ENCODE data around the gene FKBP4. TPM values are rescaled to one million over a fixed set of nuclear protein-coding genes. Genes with fewer than 3 reads are reported as not detected.

The FKBP4 gene
- total and polyA plus RNA-seq, 4 donors, result 18.2 to 50.2 (median 33.4) TPM

DNA sequence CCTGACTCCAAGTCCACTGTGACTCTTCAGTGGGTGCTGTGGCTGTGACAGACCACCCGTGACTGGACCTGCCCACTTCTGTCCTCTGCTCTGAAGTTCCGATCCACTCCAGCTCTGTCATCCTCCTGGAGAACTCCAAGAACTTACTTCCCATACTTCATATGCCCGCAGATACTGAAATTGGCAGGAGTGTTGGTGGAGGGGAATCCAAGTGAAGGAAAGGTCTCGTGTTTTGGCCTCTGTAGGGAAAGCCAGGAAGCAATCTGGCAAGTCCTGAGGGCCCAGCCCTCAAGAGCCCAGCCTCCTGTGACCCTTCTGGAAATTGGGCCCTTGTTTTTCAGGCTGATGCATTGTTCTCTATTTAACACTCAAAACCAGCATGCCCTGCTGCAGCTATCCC lies 22.4 kb upstream of the FKBP4 start:
- no peak overlapping the region for H3K4me3 ChIP-seq (ENCODE audit: low read length in 2 of 2)
- WGBS, 2 donors, result 68 to 69% methylated on average over 4 of the region's 4 CpGs
- DNase-seq (no peak), ATAC-seq (ENCODE audit: low FRiP score) (no peak)
- intact Hi-C loops (cut with DNase I), result no loop called here
- H3K4me1 ChIP-seq (ENCODE audit: control insufficient read depth in 1 of 2, insufficient read depth in 2 of 2, low read length in 2 of 2), result no peaks in the 10 kb centered on the region
- H3K27me3 ChIP-seq (ENCODE audit: control insufficient read depth in 1 of 2, insufficient read depth in 2 of 2, low read length in 1 of 2), result no peaks in the 10 kb centered on the region
- H3K36me3 ChIP-seq (ENCODE audit: control insufficient read depth in 1 of 2, insufficient read depth in 2 of 2, low read length in 1 of 2), result no peaks in the 10 kb centered on the region
- no peaks in the 10 kb centered on the region for H3K9me3 ChIP-seq (ENCODE audit: control insufficient read depth, low read length)
- no peak overlapping the region for H3K27ac ChIP-seq (ENCODE audit: low read depth in 1 of 2, low read length in 2 of 2)

DNA sequence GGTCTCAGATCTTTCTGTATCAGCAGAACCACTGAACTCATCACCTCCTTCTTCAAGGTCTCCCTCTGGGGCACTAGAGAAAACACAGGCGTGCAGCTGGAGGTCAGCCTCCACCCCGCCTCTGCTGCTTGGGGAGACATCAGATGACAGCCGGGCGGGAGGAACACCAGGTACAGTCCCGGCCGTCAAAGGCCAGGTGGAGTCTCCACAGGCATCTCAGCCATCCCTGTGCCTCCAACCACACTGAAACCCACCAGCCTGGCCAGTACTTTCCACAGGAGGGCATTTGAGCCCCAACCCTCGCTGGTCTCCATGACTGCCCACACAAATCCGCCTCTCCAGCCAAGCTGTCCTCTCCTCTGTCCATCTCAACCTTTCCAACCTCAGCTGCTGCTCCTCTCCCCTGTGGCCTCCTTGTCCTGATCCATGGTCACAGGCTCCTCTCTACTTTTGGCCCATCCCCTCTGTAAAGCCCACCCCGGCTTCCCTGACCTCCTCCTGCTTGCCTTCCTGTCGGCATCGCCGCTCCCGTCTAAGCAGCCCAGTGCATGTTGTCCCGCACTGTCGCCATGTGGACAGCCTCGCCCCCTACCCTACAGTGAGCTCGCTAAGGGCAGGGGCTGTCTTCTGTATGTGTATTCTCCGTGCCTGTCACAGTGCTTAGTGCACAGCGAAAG lies 21.4 kb upstream of the FKBP4 start:
- H3K9me3 ChIP-seq (ENCODE audit: control insufficient read depth, low read length), result no peaks in the 10 kb centered on the region
- no peaks in the 10 kb centered on the region for H3K36me3 ChIP-seq (ENCODE audit: control insufficient read depth in 1 of 2, insufficient read depth in 2 of 2, low read length in 1 of 2)
- H3K4me3 ChIP-seq (ENCODE audit: low read length in 2 of 2), result no peak overlapping the region
- no peak overlapping the region for H3K27ac ChIP-seq (ENCODE audit: low read depth in 1 of 2, low read length in 2 of 2)
- DNase-seq (no peak), ATAC-seq (ENCODE audit: low FRiP score) (no peak)
- H3K4me1 ChIP-seq (ENCODE audit: control insufficient read depth in 1 of 2, insufficient read depth in 2 of 2, low read length in 2 of 2), result no peaks in the 10 kb centered on the region
- 75 to 78% methylated on average over 19 of the region's 19 CpGs for WGBS, 2 donors
- no peaks in the 10 kb centered on the region for H3K27me3 ChIP-seq (ENCODE audit: control insufficient read depth in 1 of 2, insufficient read depth in 2 of 2, low read length in 1 of 2)
- intact Hi-C loops (cut with DNase I), result no loop called here

DNA sequence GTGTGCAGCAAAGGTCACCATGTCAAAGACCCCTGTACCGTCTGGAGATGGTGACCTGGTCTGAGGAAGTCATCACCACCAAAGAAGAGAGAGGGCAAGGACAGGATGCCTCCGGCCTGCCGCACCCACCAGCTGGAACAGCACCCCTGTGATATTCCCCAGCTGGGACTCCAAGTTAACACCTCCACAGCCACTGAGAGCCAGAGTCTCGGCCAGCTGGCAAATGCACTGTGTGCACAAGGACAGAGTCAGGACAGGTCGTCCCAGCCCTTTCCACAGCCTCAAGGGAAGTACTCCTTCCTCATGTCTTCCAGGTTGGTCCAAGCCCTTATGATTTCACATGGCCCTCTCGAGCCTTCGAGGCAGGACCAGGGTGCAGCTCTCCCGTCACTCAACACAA lies 19.3 kb upstream of the FKBP4 start:
- no peak for ATAC-seq (ENCODE audit: low FRiP score)
- Histone ChIP-seq H3K27me3 (ENCODE audit: control insufficient read depth in 1 of 2, insufficient read depth in 2 of 2, low read length in 1 of 2) (no peaks in the 10 kb centered on the region), H3K36me3 (ENCODE audit: control insufficient read depth in 1 of 2, insufficient read depth in 2 of 2, low read length in 1 of 2) (no peaks in the 10 kb centered on the region), H3K9me3 (ENCODE audit: control insufficient read depth, low read length) (no peaks in the 10 kb centered on the region), H3K4me3 (ENCODE audit: low read length in 2 of 2) (no peak overlapping the region), H3K4me1 (ENCODE audit: control insufficient read depth in 1 of 2, insufficient read depth in 2 of 2, low read length in 2 of 2) (no peaks in the 10 kb centered on the region), H3K27ac (ENCODE audit: low read depth in 1 of 2, low read length in 2 of 2) (no peak overlapping the region)
- intact Hi-C loops (cut with DNase I), result no loop called here
- DNase-seq, result no peak
- WGBS, 2 donors, result 76 to 77% methylated on average over 8 of the region's 8 CpGs

DNA sequence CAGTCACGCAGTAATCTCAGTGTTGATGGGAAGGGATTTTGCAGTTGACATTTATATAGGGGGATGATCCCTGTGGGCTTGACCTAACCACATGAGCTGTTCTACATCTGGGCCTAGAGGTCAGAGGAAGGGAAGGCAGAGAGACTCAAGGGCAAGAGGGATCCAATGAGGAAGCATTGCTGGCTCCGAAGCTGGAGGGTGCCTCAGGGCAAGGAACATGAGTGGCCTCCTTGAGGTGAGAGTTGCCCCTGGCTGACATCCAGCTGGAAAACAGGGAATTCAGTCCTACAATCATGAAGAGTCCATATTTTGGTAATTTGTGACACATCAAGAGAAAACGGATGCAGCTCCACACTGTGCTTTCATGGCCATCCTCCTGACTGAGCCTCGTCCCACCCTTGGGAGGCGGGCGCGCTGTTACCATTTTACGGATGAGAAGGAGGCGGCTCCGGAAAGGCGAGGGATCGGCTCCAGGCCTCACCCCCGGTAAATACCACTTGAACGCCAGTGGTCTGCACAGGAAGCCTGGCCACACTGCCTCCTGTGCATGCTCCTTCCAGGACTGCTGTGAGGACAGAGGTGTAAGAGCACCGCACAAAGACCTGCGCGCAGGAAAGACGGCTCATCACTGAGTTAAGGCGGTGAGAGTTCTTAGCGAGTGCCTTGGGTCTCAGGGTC lies 18.5 kb upstream of the FKBP4 start:
- Histone ChIP-seq H3K9me3 (ENCODE audit: control insufficient read depth, low read length) (no peaks in the 10 kb centered on the region), H3K36me3 (ENCODE audit: control insufficient read depth in 1 of 2, insufficient read depth in 2 of 2, low read length in 1 of 2) (no peaks in the 10 kb centered on the region), H3K27me3 (ENCODE audit: control insufficient read depth in 1 of 2, insufficient read depth in 2 of 2, low read length in 1 of 2) (no peaks in the 10 kb centered on the region), H3K4me3 (ENCODE audit: low read length in 2 of 2) (no peak overlapping the region), H3K27ac (ENCODE audit: low read depth in 1 of 2, low read length in 2 of 2) (no peak overlapping the region), H3K4me1 (ENCODE audit: control insufficient read depth in 1 of 2, insufficient read depth in 2 of 2, low read length in 2 of 2) (no peaks in the 10 kb centered on the region)
- DNase-seq, result no peak
- WGBS, 2 donors, result 81 to 83% methylated on average over 20 of the region's 20 CpGs
- intact Hi-C loops (cut with DNase I), result no loop called here
- ATAC-seq (ENCODE audit: low FRiP score), result no peak

DNA sequence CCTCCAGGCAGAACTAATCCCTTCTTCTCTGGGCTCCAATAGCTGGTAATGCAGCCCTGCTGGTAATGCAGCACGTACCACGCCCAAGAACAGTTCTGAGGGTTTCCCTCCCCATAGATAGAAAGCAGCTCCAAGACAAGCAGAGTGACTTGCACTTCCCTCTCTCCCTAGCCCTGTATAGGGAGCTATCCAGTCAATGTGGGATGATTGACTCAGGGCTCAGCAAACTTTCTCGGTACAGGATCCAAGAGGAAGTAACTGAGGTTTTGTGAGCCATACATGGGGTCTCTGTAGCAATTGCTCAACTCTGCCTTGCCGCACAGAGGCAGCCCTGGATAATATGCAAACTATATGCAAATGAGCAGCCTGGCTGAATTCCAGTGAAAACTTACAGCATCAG lies 15.5 kb upstream of the FKBP4 start:
- H3K9me3 ChIP-seq (ENCODE audit: control insufficient read depth, low read length), result no peaks in the 10 kb centered on the region
- H3K4me3 ChIP-seq (ENCODE audit: low read length in 2 of 2), result no peak overlapping the region
- ATAC-seq (ENCODE audit: low FRiP score) (no peak), DNase-seq (no peak)
- H3K27me3 ChIP-seq (ENCODE audit: control insufficient read depth in 1 of 2, insufficient read depth in 2 of 2, low read length in 1 of 2), result no peaks in the 10 kb centered on the region
- intact Hi-C loops (cut with DNase I), result no loop called here
- H3K4me1 ChIP-seq (ENCODE audit: control insufficient read depth in 1 of 2, insufficient read depth in 2 of 2, low read length in 2 of 2), result no peaks in the 10 kb centered on the region
- WGBS, 2 donors, result 76 to 80% methylated on average over 4 of the region's 4 CpGs
- no peak overlapping the region for H3K27ac ChIP-seq (ENCODE audit: low read depth in 1 of 2, low read length in 2 of 2)
- H3K36me3 ChIP-seq (ENCODE audit: control insufficient read depth in 1 of 2, insufficient read depth in 2 of 2, low read length in 1 of 2), result no peaks in the 10 kb centered on the region

DNA sequence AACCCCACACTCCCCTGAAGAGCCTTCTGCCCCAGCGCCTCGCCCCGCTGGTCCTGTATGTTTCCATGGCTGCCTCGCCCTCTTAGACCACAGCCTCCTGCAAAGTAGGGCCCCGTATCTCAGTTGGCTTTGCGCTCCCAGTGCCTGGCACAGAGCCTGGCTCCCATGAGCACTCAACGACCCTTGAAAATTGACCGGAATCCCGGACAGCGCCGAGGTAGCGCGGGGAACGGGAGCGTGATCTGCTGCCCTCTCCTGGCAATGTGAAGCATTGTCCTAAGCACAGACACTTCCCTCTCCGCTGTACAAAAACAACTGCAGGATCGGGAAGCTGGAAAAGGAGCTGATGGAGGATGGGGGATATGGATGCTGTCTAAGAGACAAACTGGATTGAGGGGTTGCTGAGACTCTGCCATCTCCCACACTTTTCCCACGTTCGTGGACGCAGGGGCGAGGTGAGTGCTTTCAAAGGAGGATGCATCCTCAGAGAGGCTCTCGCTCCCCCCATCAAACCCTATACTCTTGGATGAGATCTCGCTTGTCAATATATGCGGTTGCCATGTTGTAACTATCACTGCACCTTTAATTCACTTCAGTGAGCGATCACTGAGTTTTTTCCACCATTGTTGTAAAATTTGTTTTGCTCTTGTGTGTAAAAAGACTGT lies 10.7 kb upstream of the FKBP4 start:
- intact Hi-C loops (cut with DNase I), result loop anchor here in 1 of 2 donors (2.0 to 10.0 kb wide), 2 partner anchors 45 to 99 kb away; no protein-coding TSS in a partner anchor

DNA sequence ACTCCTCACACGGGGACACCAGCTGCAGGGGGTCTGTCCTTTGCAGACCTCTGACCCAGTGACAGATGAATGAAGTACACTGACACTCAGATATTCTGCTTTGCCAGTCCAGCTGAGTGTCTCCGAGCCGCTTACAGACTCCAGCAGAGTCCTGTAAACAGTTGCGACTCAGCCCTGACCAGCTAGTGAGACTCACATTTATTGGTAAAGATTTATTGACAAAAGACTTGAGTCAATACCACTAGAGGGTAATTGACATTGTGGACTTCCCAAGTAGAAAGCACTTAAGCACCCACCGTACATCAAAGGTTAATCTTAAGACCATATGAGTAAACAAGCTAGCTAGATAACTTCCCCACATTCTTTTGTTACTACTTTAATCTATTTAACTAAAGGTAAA lies 9.8 kb upstream of the FKBP4 start:
- ATAC-seq (ENCODE audit: low FRiP score) (no peak), DNase-seq (no peak)
- Histone ChIP-seq H3K27ac (ENCODE audit: low read depth in 1 of 2, low read length in 2 of 2) (no peak overlapping the region), H3K4me3 (ENCODE audit: low read length in 2 of 2) (no peak overlapping the region), H3K4me1 (ENCODE audit: control insufficient read depth in 1 of 2, insufficient read depth in 2 of 2, low read length in 2 of 2) (no peaks in the 10 kb centered on the region), H3K27me3 (ENCODE audit: control insufficient read depth in 1 of 2, insufficient read depth in 2 of 2, low read length in 1 of 2) (no peaks in the 10 kb centered on the region), H3K36me3 (ENCODE audit: control insufficient read depth in 1 of 2, insufficient read depth in 2 of 2, low read length in 1 of 2) (no peaks in the 10 kb centered on the region), H3K9me3 (ENCODE audit: control insufficient read depth, low read length) (no peaks in the 10 kb centered on the region)
- intact Hi-C loops (cut with DNase I), result loop anchor here (2.0 to 10.0 kb wide), 3 partner anchors 46 to 100 kb away; no protein-coding TSS in a partner anchor
- 70 to 76% methylated on average over 5 of the region's 5 CpGs for WGBS, 2 donors

More for the DNA sequence above, 10.7 kb upstream of the FKBP4 start:
- Histone ChIP-seq H3K36me3 (ENCODE audit: control insufficient read depth in 1 of 2, insufficient read depth in 2 of 2, low read length in 1 of 2) (no peaks in the 10 kb centered on the region), H3K4me1 (ENCODE audit: control insufficient read depth in 1 of 2, insufficient read depth in 2 of 2, low read length in 2 of 2) (no peaks in the 10 kb centered on the region), H3K27ac (ENCODE audit: low read depth in 1 of 2, low read length in 2 of 2) (no peak overlapping the region), H3K27me3 (ENCODE audit: control insufficient read depth in 1 of 2, insufficient read depth in 2 of 2, low read length in 1 of 2) (no peaks in the 10 kb centered on the region), H3K9me3 (ENCODE audit: control insufficient read depth, low read length) (no peaks in the 10 kb centered on the region), H3K4me3 (ENCODE audit: low read length in 2 of 2) (no peak overlapping the region)
- peak; percentile 76 to 88 for DNase-seq
- peak; percentile 92 for ATAC-seq (ENCODE audit: low FRiP score)
- WGBS, 2 donors, result 11% methylated on average over 25 of the region's 25 CpGs

DNA sequence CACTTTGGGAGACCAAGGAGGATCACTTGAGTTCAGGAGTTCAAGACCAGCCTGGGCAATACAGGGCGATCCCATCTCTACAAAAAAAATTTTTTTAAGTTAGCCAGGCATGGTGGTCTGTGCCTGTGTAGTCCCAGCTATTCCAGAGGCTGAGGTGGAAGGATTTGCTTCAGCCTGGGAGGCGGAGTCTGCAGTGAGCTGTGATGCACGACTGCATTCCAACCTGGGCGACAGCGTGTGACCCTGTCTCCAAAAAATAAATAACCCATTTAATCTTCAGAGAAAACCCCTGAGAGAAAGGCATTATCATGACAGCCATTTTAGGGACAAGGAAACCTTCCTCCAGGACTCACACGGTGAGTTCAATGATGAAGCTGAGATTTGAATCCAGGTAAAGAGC lies 3.7 kb upstream of the FKBP4 start:
- no peaks in the 10 kb centered on the region for H3K4me1 ChIP-seq (ENCODE audit: control insufficient read depth in 1 of 2, insufficient read depth in 2 of 2, low read length in 2 of 2)
- DNase-seq, result no peak
- 73 to 80% methylated on average over 6 of the region's 6 CpGs for WGBS, 2 donors
- H3K27me3 ChIP-seq (ENCODE audit: control insufficient read depth in 1 of 2, insufficient read depth in 2 of 2, low read length in 1 of 2), result no peaks in the 10 kb centered on the region
- no peaks in the 10 kb centered on the region for H3K36me3 ChIP-seq (ENCODE audit: control insufficient read depth in 1 of 2, insufficient read depth in 2 of 2, low read length in 1 of 2)
- no peak for ATAC-seq (ENCODE audit: low FRiP score)
- H3K9me3 ChIP-seq (ENCODE audit: control insufficient read depth, low read length), result no peaks in the 10 kb centered on the region
- intact Hi-C loops (cut with DNase I), result no loop called here
- no peak overlapping the region for H3K4me3 ChIP-seq (ENCODE audit: low read length in 2 of 2)
- H3K27ac ChIP-seq (ENCODE audit: low read depth in 1 of 2, low read length in 2 of 2), result no peak overlapping the region
